Epithelial cell of esophagus (primary cell): Measurements from ENCODE around the gene HOXA6.

Experiments used
- DNase-seq: peaks from one replicate; pipeline ENCODE4 v3.0.0; 2010; ENCODE audit warnings: low read depth
- H3K4me3 ChIP-seq: 2 replicates; pipeline ENCODE4 v1.5.1; 2011; ENCODE audit warnings: mild to moderate bottlenecking, low read length, control low read depth
- TF ChIP-seq, protein P1 (sequence below): IDR thresholded peaks from 2 replicates; pipeline ENCODE4 v1.5.1; 2011; ENCODE audit warnings: low read depth, mild to moderate bottlenecking, low read length, control low read depth, inconsistent platforms; ENCODE audit not compliant: insufficient read depth; ENCODE audit errors: missing control alignments

The HOXA6 gene

DNA sequence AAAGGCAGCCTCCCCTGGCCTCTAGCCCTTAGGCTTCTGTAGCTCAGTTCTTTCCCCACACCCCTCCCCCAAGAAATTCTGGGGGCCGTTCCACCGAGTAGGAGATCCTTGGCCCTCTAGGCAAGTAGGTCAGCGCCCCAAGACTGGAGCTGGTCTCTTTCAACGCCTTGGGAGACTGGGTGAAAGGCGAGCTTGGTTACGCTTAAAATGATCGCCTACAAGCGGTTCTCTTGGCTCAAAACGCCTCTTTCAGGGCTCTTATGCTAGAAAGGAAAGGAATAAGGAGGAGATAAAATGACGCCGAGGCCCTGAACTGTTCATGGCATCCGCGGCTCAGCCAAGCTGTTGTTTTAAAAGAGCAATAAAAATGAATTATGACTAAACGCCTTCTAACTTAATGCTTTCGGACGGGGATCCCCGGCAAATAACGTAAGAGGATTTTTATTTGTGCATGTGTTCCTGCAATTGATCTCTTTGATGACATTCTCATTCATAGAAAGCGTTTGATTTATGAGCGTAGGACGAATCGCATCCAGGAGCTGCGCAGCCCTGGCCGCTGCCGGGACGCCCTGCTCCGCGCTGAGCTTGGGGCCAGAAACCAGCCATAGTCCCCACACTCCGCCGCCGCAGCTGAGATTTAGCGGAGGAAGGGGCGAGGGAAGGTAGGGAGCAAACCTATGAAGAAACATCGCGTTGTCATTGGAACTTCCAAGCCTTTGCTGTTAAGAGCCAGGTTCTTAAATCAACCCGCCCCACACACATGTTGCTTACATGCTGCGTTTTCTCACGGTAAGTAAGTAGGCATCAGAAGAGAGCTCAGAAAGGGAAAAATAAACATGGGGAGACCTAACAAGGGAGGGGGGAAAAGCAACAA, 48.8 kb downstream of the HOXA6 start:
- no peak for DNase-seq
- TF ChIP-seq, protein P1, sequence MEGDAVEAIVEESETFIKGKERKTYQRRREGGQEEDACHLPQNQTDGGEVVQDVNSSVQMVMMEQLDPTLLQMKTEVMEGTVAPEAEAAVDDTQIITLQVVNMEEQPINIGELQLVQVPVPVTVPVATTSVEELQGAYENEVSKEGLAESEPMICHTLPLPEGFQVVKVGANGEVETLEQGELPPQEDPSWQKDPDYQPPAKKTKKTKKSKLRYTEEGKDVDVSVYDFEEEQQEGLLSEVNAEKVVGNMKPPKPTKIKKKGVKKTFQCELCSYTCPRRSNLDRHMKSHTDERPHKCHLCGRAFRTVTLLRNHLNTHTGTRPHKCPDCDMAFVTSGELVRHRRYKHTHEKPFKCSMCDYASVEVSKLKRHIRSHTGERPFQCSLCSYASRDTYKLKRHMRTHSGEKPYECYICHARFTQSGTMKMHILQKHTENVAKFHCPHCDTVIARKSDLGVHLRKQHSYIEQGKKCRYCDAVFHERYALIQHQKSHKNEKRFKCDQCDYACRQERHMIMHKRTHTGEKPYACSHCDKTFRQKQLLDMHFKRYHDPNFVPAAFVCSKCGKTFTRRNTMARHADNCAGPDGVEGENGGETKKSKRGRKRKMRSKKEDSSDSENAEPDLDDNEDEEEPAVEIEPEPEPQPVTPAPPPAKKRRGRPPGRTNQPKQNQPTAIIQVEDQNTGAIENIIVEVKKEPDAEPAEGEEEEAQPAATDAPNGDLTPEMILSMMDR = no peak
- peak overlapping the region; percentile 81 for H3K4me3 ChIP-seq

DNA sequence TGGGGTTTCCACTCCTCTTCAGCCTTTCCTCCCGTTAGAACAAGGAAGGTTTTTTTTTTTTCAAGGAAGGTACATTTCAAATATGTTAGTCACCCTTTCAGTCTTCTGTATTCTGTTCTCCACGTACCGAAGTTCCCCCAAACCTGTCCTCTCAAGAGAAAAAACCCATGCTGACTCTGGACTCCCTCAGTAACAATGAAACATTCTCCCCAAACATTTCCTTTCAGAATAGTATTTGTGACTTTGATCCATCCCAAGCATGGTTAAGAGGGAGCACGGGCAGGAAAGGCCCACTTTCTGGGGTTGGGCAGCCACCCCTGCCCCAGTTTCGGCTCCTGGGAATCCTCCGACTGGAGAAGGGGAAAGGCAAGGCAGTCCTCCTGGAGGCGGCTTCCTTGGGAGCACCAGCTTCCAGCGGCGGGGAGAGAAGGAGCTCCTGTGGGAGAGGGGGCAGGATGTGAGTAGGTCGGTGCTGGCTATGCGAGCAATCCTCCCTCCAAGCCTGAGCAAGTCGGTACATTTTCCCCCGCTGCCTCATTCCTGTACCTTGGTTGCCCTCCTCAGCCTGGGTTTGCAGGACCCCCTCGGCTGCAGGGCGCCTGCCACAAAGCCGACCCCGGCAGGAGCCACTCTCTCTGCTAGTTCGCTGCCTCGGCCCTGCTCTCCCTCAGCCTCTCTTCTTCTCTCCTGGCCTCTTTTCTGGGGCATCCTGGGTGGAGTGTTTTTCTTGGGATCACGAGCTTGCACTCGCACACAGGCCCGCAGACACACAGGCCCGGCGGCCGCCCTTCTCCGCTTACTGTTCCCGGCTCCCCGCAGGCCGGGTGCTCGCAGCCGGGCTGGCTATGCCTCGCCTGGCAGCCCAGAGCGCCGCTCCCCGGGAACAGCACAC, 49.6 kb downstream of the HOXA6 start:
- H3K4me3 ChIP-seq = peak overlapping the region; percentile 81
- peak; percentile 74 for DNase-seq
- TF ChIP-seq, protein P1 = no peak

DNA sequence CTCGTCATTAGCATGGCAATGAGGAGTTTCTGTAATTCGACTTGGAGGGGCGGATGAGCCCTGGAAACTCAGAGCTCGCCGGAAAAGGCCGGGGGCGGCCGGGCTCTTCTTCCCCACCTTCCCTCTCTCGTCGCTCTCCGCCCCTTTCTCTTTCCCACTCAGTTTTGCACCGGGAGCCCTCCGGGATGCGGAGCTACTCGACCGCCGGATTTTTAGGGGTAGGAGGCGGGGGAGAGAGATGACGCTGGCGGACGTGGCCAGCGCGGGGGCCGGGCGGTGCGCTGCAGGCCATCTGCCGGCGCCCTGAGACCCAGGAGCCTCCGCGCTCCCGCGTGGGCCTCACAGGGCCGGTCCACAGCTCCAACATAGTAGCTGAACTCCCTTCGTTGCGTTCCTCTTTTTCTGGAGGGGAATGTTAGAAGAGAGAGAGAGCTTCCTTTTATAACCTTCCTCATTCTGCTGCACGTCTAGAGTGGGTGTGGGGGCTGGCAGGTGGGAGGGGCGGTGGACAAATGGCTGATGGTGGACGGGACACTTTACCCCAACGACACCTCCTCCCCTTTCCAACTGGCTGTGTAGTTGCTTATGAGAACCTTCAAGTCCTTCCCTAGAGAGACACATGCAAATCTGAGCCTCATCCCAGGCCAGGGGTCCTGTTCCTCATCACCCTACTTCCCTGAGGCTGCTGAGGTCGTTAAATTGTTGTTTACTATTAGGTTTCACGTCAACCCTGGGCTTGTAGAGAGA, 50.6 kb downstream of the HOXA6 start:
- TF ChIP-seq, protein P1 = no peak
- H3K4me3 ChIP-seq = peak overlapping the region; percentile 81
- DNase-seq = peak; percentile 40

GRCh38 chr7:27095897-27096767, 51.4 kb downstream of the HOXA6 start, which contains the start of gene HOXA1:
TSS of gene HOXA1 (minus strand) at chr7:27096000. CDS start at chr7:27095912, 88 bp downstream.
- TF ChIP-seq, protein P1 = no peak

More at GRCh38 chr7:27095897-27096767, 51.4 kb downstream of the HOXA6 start, which contains the start of gene HOXA1:
- DNase-seq = peak; percentile 94
- peak within 1 kb of the TSS; percentile 81 for H3K4me3 ChIP-seq
